ENCODE data around the gene ICE1.

GRCh38 chr5:5464036-5464715, 41.7 kb downstream of the ICE1 start:
- TF ChIP-seq CTCF (IDR thresholded peaks at IDR 0.05; ENCODE audit: insufficient read depth, low read length) = no peak
- no peak for TF ChIP-seq POLR2AphosphoS5 (IDR thresholded peaks at IDR 0.05; ENCODE audit: low read depth)
- no peak for TF ChIP-seq SPI1 (IDR thresholded peaks at IDR 0.05; ENCODE audit: borderline replicate concordance, low read depth)

Data from HL-60 (cell line).